HepG2 (cell line): Measurements from ENCODE around the gene ETV2. TPM values are rescaled to one million over a fixed set of nuclear protein-coding genes. Genes with fewer than 3 reads are reported as not detected.

Experiments
- AGO2 ChIP-seq: fragments of 200-400 bp; formaldehyde crosslinking; optimal IDR thresholded peaks from 2 replicates; pipeline ENCODE3; 2017; ENCODE audit warnings: mild to moderate bottlenecking, low read depth, low read length, moderate library complexity
- ATF7-NPFF ChIP-seq: sonication (generic); formaldehyde crosslinking; IDR thresholded peaks from 2 replicates; pipeline ENCODE4 v1.8.1; 2023; ENCODE audit warnings: mild to moderate bottlenecking, low read depth, missing genetic modification reagents, moderate library complexity
- CBFB ChIP-seq: sonication (generic); formaldehyde crosslinking; IDR thresholded peaks from 2 replicates; pipeline ENCODE4 v1.4.0; 2020; ENCODE audit warnings: missing genetic modification reagents
- EP300 ChIP-seq, 3 experiments: sonication (generic) in 1 of 3; formaldehyde crosslinking in 1 of 3; IDR thresholded peaks; 2 replicates each; pipeline versions ENCODE4 v1.5.1 to v1.6.1; 2011 to 2020; ENCODE audit warnings: low read depth in 2 of 3, low read length in 2 of 3, borderline replicate concordance in 1 of 3, improper control_type of control experiment in 1 of 3, mild to moderate bottlenecking in 1 of 3, missing genetic modification reagents in 1 of 3, moderate library complexity in 1 of 3
- GABPA ChIP-seq, 2 experiments: IDR thresholded peaks; 2 replicates each; pipeline ENCODE4 v1.6.1; 2011 to 2016; ENCODE audit warnings: low read depth in 2 of 2, low read length in 1 of 2, missing biosample characterization in 1 of 2, missing genetic modification characterization in 1 of 2
- GTF2F1 ChIP-seq: fragments of 150-350 bp; IDR thresholded peaks from 2 replicates; pipeline ENCODE4 v1.6.1; 2014; ENCODE audit warnings: low read length
- GTF3A ChIP-seq: sonication (generic); formaldehyde crosslinking; conservative IDR thresholded peaks from 2 replicates; pipeline ENCODE4 v1.4.0; 2020; ENCODE audit warnings: mild to moderate bottlenecking, missing genetic modification reagents
- MAF1 ChIP-seq: sonication (generic); formaldehyde crosslinking; IDR thresholded peaks from 2 replicates; pipeline ENCODE4 v1.5.0; 2020; ENCODE audit warnings: missing genetic modification reagents, borderline replicate concordance
- NR2F1 ChIP-seq, 2 experiments: fragments of 450-650 bp in 1 of 2; formaldehyde crosslinking in 1 of 2; IDR thresholded peaks; 2 replicates each; pipeline versions ENCODE4 v1.5.0 to v1.6.1; 2016 to 2020; ENCODE audit warnings: mild to moderate bottlenecking in 1 of 2, missing compliant biosample characterization in 1 of 2, missing genetic modification reagents in 1 of 2, moderate library complexity in 1 of 2
- PAF1 ChIP-seq: IDR thresholded peaks from 2 replicates; pipeline ENCODE4 v1.6.1; 2016; ENCODE audit warnings: missing genetic modification reagents, missing compliant biosample characterization
- SMAD3 ChIP-seq: sonication (generic); formaldehyde crosslinking; IDR thresholded peaks from 2 replicates; pipeline ENCODE4 v1.4.0; 2020; ENCODE audit warnings: missing genetic modification reagents
- SP4 ChIP-seq: sonication (generic); formaldehyde crosslinking; IDR thresholded peaks from 2 replicates; pipeline ENCODE4 v1.8.1; 2023; ENCODE audit warnings: mild to moderate bottlenecking, missing genetic modification reagents
- SPEN ChIP-seq: sonication (generic); formaldehyde crosslinking; IDR thresholded peaks from 2 replicates; pipeline ENCODE4 v1.5.1; 2020; ENCODE audit warnings: low read depth, mild to moderate bottlenecking, missing genetic modification reagents
- TMF1 ChIP-seq: sonication (generic); formaldehyde crosslinking; IDR thresholded peaks from 2 replicates; pipeline ENCODE4 v1.8.1; 2022; ENCODE audit warnings: low read depth, missing genetic modification reagents
- ZFP37 ChIP-seq: sonication (generic); formaldehyde crosslinking; IDR thresholded peaks from 2 replicates; pipeline ENCODE4 v1.4.0; 2020; ENCODE audit warnings: missing genetic modification reagents, borderline replicate concordance
- ZFP62 ChIP-seq: sonication (generic); formaldehyde crosslinking; IDR thresholded peaks from 2 replicates; pipeline ENCODE4 v1.4.0; 2020; ENCODE audit warnings: missing genetic modification reagents
- ZMYM4 ChIP-seq: sonication (generic); formaldehyde crosslinking; IDR thresholded peaks from 2 replicates; pipeline ENCODE4 v1.8.1; 2023; ENCODE audit warnings: mild to moderate bottlenecking, missing genetic modification reagents
- ZNF589 ChIP-seq: sonication (generic); formaldehyde crosslinking; conservative IDR thresholded peaks from 2 replicates; pipeline ENCODE4 v1.8.0; 2022; ENCODE audit warnings: mild to moderate bottlenecking, moderate library complexity, missing genetic modification reagents
- ZNF614 ChIP-seq: IDR thresholded peaks from 2 replicates; pipeline ENCODE4 v1.6.1; 2018; ENCODE audit warnings: missing biosample characterization, missing genetic modification reagents, inconsistent platforms, borderline replicate concordance
- ZNF703 ChIP-seq: sonication (generic); formaldehyde crosslinking; IDR thresholded peaks from 2 replicates; pipeline ENCODE4 v1.5.1; 2020; ENCODE audit warnings: missing genetic modification reagents, mild to moderate bottlenecking, moderate library complexity, borderline replicate concordance
- ZNF850 ChIP-seq: sonication (generic); formaldehyde crosslinking; conservative IDR thresholded peaks from 2 replicates; pipeline ENCODE4 v1.9.0; 2021; ENCODE audit warnings: mild to moderate bottlenecking, missing genetic modification reagents
- polyA plus RNA-seq, 8 experiments: library from polyadenylated mRNA; depleted of rRNA in 3 of 8; stranded (reverse) in 7 of 8; unstranded in 1 of 8; fragments of >200 nt; fragmentation: Illumina TruSeq in 4 of 8; extraction: Trizol in 4 of 8; gene quantifications; 2 replicates each; pipeline versions ENCODE4 v1.2.1 to v1.2.3, GENCODE V29; 2011 to 2016; ENCODE audit warnings: low read depth in 4 of 8, missing spikeins in 1 of 8, mixed read lengths in 1 of 8; ENCODE audit not compliant: insufficient read depth in 1 of 8
- total RNA-seq, 5 experiments: library from RNA; depleted of rRNA; stranded (reverse); fragments of >200 nt; fragmentation: Illumina TruSeq; extraction: Trizol; gene quantifications; 2 replicates each; pipeline ENCODE4 v1.2.3, GENCODE V29; 2016; ENCODE audit warnings: low read depth in 1 of 5
- TF ChIP-seq, protein P1 (sequence below): sonication (generic); formaldehyde crosslinking; IDR thresholded peaks from 2 replicates; pipeline ENCODE4 v1.4.0; 2020; ENCODE audit warnings: missing genetic modification reagents, mild to moderate bottlenecking, borderline replicate concordance
- TF ChIP-seq, protein P2 (sequence below): sonication (generic); formaldehyde crosslinking; IDR thresholded peaks from 2 replicates; pipeline ENCODE4 v1.4.0; 2020; ENCODE audit warnings: missing genetic modification reagents, borderline replicate concordance
- TF ChIP-seq, protein P3 (sequence below): sonication (generic); formaldehyde crosslinking; IDR thresholded peaks from 2 replicates; pipeline ENCODE4 v1.5.1; 2020; ENCODE audit warnings: mild to moderate bottlenecking, missing genetic modification reagents, moderate library complexity

ETV2 gene
- total and polyA plus RNA-seq, 2 of the 13 experiments (the other 11 are each of a cell fraction or from before 2014, with no cell fraction given), result 0.07 to 0.20 TPM

DNA sequence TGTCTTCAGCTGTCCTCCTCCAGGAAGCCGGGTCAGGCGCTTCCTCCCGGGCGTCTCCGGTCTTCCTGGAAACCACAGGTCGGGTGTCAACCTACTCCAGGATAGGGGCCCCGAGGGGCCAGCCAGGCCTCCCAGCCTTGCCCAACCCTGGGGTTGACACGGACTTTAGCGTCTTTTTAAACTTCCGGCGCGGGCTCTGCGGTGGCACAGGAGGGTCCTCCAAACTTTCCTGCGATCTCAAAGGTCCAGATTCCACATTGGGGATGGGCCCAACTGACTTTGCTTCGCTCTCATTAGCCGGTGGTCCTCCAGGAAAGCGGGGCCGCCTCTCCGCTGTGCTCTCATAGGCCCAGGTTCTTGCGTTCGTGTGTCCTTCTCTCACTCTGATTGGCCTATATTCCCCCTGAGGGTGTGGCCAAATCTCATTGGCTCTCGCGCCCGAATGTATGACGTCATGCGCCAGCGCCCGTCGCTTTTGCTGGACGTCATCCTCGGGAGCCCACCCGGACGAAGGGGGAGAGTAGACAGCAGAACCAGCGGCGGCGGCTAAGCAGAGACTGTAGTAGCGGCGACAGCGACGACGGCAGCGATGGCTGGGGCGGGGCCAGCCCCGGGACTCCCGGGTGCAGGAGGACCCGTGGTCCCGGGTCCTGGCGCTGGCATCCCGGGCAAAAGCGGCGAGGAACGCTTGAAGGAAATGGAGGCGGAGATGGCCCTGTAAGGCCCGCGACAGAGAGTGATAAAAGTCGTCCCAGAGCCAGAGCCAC, 12.8 kb upstream of the ETV2 start, which contains the start of gene RBM42 (continued):
- TF ChIP-seq, protein P1, sequence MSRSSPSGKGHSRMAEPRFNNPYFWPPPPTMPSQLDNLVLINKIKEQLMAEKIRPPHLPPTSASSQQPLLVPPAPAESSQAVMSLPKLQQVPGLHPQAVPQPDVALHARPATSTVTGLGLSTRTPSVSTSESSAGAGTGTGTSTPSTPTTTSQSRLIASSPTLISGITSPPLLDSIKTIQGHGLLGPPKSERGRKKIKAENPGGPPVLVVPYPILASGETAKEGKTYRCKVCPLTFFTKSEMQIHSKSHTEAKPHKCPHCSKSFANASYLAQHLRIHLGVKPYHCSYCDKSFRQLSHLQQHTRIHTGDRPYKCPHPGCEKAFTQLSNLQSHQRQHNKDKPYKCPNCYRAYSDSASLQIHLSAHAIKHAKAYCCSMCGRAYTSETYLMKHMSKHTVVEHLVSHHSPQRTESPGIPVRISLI (CRISPR knock-in tag), result peak; percentile 41; the same call in 1 of the 2 replicates
- TF ChIP-seq ZNF703 (CRISPR knock-in tag) (0 out of 2 replicates have a peak, but pooled peaks have one; percentile 24), NR2F1 (CRISPR knock-in tag; IDR thresholded peaks at IDR 0.05) (0 out of 4 replicates have a peak, but pooled peaks of 1 of the 2 experiments have one; percentile 8), EP300 (IDR thresholded peaks at IDR 0.05; ENCODE audit: low read depth in 2 of 2, low read length in 2 of 2) (no peak; a peak in 1 of 4 replicates), EP300 (CRISPR knock-in tag; IDR thresholded peaks at IDR 0.05; ENCODE audit: borderline replicate concordance) (peak; percentile 43), MAF1 (CRISPR knock-in tag) (peak; percentile 76; the same call in 1 of the 2 replicates), GTF3A (CRISPR knock-in tag) (no peak), AGO2 (peak; percentile 38), ZNF850 (CRISPR knock-in tag) (no peak), ZFP37 (CRISPR knock-in tag) (no peak), TMF1 (no peak), SMAD3 (CRISPR knock-in tag) (peak; percentile 47; the same call in 1 of the 2 replicates), GABPA (IDR thresholded peaks at IDR 0.05; ENCODE audit: low read depth, low read length) (peak; percentile 28; the same call in 1 of the 2 replicates), GABPA (CRISPR knock-in tag; IDR thresholded peaks at IDR 0.05; ENCODE audit: low read depth) (peak; percentile 79), ZNF589 (CRISPR knock-in tag) (no peak), GTF2F1 (no peak), ZFP62 (no peak), ZNF614 (CRISPR knock-in tag) (0 out of 2 replicates have a peak, but pooled peaks have one; percentile 13), ZMYM4 (CRISPR knock-in tag) (peak; percentile 98), ATF7-NPFF (CRISPR knock-in tag) (no peak), SPEN (CRISPR knock-in tag) (peak; percentile 97), PAF1 (CRISPR knock-in tag) (no peak), SP4 (CRISPR knock-in tag) (peak; percentile 97), CBFB (CRISPR knock-in tag) (peak; percentile 82; the same call in 1 of the 2 replicates)
- TF ChIP-seq, protein P2, sequence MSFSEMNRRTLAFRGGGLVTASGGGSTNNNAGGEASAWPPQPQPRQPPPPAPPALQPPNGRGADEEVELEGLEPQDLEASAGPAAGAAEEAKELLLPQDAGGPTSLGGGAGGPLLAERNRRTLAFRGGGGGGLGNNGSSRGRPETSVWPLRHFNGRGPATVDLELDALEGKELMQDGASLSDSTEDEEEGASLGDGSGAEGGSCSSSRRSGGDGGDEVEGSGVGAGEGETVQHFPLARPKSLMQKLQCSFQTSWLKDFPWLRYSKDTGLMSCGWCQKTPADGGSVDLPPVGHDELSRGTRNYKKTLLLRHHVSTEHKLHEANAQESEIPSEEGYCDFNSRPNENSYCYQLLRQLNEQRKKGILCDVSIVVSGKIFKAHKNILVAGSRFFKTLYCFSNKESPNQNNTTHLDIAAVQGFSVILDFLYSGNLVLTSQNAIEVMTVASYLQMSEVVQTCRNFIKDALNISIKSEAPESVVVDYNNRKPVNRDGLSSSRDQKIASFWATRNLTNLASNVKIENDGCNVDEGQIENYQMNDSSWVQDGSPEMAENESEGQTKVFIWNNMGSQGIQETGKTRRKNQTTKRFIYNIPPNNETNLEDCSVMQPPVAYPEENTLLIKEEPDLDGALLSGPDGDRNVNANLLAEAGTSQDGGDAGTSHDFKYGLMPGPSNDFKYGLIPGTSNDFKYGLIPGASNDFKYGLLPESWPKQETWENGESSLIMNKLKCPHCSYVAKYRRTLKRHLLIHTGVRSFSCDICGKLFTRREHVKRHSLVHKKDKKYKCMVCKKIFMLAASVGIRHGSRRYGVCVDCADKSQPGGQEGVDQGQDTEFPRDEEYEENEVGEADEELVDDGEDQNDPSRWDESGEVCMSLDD (CRISPR knock-in tag), result no peak
- TF ChIP-seq, protein P3, sequence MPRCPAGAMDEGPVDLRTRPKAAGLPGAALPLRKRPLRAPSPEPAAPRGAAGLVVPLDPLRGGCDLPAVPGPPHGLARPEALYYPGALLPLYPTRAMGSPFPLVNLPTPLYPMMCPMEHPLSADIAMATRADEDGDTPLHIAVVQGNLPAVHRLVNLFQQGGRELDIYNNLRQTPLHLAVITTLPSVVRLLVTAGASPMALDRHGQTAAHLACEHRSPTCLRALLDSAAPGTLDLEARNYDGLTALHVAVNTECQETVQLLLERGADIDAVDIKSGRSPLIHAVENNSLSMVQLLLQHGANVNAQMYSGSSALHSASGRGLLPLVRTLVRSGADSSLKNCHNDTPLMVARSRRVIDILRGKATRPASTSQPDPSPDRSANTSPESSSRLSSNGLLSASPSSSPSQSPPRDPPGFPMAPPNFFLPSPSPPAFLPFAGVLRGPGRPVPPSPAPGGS (CRISPR knock-in tag), result no peak
